Hepatocyte (in vitro differentiated cells): ENCODE data around the gene CTNNA3.

Source experiments
- CTCF ChIP-seq: fragments of 200-600 bp; sonication (generic); IDR thresholded peaks from 2 replicates; pipeline ENCODE4 v1.5.1; 2016; ENCODE audit warnings: antibody characterized with exemption, mild to moderate bottlenecking; ENCODE audit not compliant: poor library complexity
- EZH2 ChIP-seq: fragments of 200-600 bp; sonication (generic); IDR thresholded peaks from 2 replicates; pipeline ENCODE4 v1.6.1; 2016; ENCODE audit warnings: antibody characterized with exemption, mild to moderate bottlenecking, borderline replicate concordance

GRCh38 chr10:67095531-67095930 lies 600.5 kb downstream of the CTNNA3 start:
- no peak for TF ChIP-seq CTCF
- TF ChIP-seq EZH2, result no peak
